GM23338 (cell line): ENCODE results near the gene CEP192.

Experiments used
- CREB1 ChIP-seq: fragments of 250-450 bp; sonication (Bioruptor Pico); IDR thresholded peaks from 2 replicates; pipeline ENCODE4 v1.5.0; 2020; ENCODE audit warnings: low read depth, mild to moderate bottlenecking, moderate library complexity
- CTCF ChIP-seq, 2 experiments: fragments of 200-600 bp in 1 of 2; sonication (generic) in 1 of 2; conservative IDR thresholded peaks; 2 replicates each; pipeline versions ENCODE4 v1.5.1 to v1.6.1; 2016 to 2017; ENCODE audit warnings: antibody characterized with exemption in 2 of 2, low read depth in 2 of 2, mild to moderate bottlenecking in 2 of 2, moderate library complexity in 1 of 2
- EZH2 ChIP-seq: fragments of 200-600 bp; sonication (generic); IDR thresholded peaks from one replicate; pipeline ENCODE4 v1.8.0; 2017; ENCODE audit warnings: antibody characterized with exemption, mild to moderate bottlenecking, low read depth; ENCODE audit not compliant: unreplicated experiment
- POLR2AphosphoS5 ChIP-seq: IDR thresholded peaks from 2 replicates; pipeline ENCODE4 v1.6.1; 2016; ENCODE audit warnings: antibody characterized with exemption, low read depth
- STAT1 ChIP-seq: IDR thresholded peaks from one replicate; pipeline ENCODE4 v1.6.1; 2016; ENCODE audit warnings: antibody characterized with exemption; ENCODE audit not compliant: unreplicated experiment

- TF ChIP-seq CTCF (conservative IDR thresholded peaks at IDR 0.05; ENCODE audit: low read depth in 2 of 2) (no peak), POLR2AphosphoS5 (no peak), EZH2 (no peak), STAT1 (no peak), CREB1 (no peak)
These were observed 160.5 kb downstream of the CEP192 start for GRCh38 chr18:13151656-13152055.
